Activated T-cell treated with anti-CD3 and anti-CD28 coated beads for 48 hours (primary cell): ENCODE results near the gene R3HDML.
"Not testable (repeated sequence)": the region's sequence is repeated elsewhere in the genome, so short reads cannot be mapped to it uniquely, and the experiment has no call there.

Source experiments
- DNase-seq: peaks from one replicate; pipeline ENCODE4 v3.0.0-alpha.2; 2020; ENCODE audit warnings: low read depth

Gene R3HDML

DNA sequence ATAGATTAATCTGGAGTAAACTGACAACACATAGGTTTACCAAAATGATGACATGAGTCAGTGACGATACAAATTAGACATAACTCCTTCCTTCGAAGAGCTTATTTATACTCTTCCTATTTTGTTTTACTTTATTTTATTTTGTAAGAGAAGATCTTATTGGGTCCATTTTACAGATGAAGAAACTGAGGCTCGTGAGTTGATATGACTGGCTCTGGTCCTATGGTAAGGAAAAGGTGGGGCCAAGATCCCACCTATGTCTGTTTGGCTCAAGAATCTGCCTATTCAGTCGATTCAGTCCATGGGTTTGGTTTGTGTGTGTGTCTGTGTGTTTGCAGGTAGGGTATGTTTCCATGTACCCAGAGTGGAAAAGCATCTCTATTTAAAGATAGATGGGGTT lies 8.4 kb upstream of the R3HDML start:
- no peak for DNase-seq

DNA sequence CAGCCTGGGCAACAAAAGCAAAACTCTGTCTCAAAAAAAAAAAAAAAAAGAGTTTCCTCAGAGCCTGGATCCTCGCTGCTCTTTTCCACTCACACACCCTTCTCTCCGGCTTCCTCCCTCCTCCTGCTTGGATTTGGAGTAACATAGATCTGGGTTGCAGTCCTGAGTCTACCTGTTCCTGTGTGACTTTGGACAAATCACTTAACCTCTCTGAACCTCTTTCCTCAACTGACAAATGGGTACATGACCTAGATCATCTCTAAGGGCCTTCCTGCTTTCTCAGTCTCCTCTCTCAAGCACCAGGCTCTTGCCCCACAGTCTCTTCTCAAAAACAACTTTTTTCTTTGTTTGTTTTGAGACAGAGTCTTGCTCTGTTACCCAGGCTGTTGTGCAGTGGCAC lies 5.6 kb upstream of the R3HDML start:
- no peak for DNase-seq

DNA sequence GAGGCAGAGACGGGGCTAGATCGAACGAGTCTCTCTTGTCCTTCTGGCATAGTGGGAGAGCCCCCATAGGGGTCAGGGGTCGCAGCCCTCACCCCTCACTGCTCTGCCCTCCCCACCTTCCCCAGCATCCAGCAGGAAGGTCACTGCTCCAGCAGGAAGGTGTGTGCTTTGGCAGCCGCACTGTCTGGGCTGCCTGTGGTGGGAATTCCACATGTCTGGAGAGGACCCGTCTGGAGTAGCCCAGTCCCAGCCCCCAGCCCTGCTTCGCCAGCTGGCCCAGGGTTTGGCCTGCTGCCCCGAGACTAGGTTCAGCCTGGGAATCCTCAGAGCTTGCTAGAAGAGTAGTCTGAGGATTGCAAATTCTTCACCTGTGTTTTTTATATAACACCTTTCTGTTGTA lies 2.5 kb upstream of the R3HDML start:
- no peak for DNase-seq

DNA sequence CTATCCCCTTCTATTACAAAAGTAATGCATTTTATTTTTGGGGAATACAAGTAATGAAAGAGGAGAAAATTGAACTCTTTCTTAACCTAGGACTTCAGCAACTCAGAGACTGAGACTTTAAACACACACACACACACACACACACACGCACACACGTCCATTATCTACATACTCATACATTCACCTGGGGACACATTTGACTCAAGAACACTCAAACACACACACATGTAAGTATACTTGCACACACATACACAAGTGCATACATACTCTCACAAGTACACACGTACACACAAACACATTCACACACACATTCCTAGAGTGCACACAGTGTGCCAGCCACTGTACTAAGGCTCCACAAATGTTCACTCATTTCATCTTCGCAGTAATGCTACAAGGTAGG lies 2.1 kb upstream of the R3HDML start:
- DNase-seq: no peak

DNA sequence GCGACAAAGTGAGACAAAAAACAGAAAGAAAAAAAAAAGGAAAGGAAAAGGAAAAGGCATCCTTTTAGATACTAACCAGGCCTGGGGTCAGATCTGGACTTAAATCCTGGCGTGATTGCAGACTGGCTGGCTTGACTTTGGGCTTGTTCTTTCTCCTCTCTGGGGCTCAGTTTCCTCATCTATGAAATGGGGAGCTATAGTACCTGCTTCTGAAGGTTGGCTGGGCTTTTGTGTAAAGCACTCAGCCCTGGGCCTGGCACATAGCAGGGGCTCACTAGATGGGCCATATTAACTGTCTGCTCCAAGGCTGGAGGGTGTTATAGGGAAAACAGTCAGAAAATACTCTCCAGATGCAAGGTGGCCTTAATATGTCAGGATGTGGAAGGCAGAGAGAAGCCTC lies 1.2 kb upstream of the R3HDML start:
- DNase-seq: no peak

DNA sequence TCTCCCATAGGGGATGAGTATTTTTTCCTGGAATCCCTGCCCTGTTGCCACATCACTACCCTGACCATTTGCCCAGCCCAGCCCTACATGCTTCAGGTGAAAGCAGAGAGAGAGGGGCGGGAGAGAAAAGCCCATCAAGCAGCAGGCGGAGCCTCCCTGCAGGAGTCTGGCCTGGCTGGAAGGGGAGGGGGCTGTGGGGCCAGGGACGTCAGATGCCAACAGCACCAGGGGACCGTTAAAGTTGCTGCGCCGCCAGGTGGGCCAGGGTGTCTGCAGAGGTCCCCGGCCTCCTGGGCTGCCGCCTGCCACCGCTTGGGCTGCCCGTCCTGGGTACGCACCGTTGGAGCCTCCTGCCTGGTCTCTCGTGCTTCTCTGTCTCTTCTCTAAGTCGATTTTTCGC lies 757 bp upstream of the R3HDML start:
- no peak for DNase-seq

DNA sequence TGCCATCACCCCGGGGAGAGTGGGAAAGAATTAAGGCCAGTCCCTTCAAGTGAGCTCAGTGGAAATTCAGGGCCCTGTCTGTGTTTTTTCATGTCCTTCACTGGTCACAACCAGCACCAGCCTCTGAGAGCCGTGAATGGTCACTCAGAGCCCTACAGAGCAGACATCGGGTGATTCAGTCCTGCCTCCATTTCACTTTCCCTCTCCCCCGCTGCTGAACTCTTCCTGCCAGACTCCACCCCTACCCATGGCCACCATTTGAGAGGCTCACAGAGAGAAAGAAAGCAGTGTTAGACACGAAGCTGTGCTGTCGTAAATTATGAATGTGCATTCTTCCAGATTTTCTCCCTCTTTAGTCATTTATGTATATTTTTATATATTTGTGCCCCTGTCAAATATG lies 5.4 kb downstream of the R3HDML start:
- DNase-seq: no peak

DNA sequence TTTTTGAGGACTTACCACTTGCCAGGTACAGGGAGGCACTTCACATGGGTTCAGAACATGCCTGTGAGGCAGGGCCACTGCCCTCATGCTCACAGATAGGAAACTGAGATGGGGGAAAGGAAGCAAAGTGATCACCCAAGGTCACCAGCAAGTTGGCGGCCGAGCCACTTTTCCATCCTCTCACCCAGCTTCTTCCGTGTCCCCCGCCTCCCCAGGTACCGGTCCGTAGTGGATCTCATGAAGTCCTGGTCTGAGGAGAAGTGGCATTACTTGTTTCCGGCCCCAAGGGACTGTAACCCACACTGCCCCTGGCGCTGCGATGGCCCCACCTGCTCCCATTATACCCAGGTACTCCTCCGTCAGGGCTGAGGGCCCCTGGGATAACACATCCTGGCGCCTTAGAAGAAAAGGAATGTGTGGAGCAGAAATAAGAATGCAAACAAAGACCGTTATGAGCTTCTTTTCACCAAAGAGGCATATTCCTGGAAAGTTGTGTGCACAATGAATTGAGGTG lies 6.4 kb downstream of the R3HDML start:
- DNase-seq: no peak

DNA sequence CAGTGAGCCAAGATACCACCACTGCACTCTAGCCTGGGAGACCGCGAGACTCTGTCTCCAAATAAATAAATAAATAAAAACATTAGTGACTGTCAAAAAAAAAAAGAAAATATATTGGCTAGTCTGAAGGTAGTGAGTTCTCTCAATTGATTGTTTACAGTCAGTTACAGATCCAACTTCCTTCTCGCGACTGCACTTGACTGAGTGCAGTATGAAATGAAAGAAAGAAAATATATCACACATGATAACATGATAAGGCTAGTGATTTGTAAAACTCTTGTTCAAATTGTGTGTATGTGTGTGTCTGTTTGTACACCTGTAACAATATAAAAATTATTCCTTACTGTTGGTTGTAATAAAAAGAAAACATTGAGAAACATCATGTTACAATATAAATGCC lies 7.9 kb downstream of the R3HDML start:
- no peak for DNase-seq

DNA sequence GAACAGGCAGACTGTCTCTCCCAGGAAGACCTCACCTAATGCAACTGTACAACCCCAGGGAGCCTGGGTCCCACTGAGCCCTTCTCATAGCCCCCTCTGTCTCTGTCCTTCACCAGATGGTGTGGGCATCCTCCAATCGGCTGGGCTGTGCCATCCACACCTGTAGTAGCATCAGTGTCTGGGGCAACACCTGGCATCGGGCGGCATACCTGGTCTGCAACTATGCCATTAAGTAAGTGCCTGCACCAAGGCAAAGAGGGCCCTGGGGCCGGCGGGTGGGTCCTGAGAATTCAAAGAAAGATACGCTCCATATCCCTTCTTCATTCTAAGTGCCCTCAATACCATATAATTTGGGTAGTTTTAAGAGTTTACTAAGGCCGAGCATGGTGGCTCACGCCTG lies 8.3 kb downstream of the R3HDML start:
- DNase-seq: no peak

DNA sequence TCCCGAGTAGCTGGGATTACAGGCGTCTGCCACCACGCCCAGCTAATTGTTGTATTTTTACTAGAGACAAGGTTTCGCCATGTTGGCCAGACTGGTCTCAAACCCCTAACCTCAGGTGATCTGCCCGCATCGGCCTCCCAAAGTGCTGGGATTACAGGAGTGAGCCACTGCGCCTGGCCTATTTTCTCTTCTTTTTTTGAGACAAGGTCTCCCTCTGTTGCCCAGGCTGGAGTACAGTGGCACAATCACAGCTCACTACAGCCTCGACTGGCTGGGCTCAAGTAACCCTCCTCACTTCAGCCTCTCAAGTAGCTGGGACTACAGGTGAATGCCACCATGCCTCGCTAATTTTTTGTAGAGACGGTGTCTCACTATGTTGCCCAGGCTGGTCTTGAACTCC lies 9.1 kb downstream of the R3HDML start:
- not testable (repeated sequence) for DNase-seq

DNA sequence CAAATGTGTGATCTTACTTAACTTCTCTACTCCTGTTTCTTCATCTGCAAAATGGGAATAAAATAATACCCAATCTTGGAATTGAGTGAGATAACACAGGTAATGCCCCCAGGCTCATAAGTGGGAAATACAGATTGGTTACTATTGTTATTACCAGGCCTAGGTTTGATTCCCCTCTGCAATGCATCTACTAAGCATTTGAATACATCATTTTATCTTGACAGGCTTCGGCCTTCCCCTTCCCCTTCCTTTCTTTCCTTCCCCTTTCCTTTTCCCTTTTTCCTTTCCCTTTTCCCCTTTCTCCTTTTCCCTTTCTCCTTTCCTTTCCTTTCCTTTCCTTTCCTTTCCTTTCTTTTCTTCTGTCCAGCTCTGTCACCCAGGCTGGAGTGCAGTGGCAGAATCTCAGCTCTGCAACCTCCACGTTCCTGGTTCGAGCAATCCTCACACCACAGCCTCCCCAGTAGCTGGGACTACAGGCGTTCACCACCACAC lies 11.4 kb downstream of the R3HDML start:
- no peak for DNase-seq

DNA sequence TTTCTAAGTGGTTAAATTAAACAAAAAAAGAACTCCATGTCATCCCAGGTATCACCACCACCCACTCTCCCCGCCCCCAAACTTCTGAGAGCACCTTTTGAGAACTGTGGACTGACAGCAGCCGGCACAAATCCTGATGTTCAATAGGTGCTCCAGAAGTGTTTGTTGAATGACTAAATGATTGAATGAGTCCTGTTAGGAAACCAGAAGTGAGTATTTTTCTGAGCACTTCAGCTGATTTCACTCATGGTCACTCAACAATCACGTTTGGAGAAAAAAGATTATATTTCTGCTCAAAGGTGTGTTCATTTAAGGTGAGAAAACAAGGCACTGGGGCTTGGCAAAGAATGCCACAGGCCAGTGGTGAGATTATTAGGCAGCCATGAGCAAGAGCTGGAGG lies 12.5 kb downstream of the R3HDML start:
- DNase-seq: no peak

DNA sequence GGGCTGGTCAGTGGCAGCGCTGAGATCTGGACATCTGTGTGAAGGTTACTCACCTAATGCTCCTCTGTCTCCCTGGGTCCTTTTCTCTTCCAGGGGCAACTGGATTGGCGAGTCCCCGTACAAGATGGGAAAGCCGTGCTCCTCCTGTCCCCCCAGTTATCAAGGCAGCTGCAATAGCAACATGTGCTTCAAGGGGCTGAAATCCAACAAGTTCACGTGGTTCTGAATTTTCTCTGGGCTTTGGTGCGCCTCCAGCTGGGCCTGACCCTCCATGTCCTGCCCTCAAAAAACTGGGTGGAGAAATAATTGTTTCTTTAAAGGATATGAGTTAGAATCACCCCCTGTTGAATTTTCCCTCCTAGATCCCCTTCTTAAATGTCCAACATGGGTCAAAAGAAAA lies 13.7 kb downstream of the R3HDML start:
- DNase-seq: no peak

DNA sequence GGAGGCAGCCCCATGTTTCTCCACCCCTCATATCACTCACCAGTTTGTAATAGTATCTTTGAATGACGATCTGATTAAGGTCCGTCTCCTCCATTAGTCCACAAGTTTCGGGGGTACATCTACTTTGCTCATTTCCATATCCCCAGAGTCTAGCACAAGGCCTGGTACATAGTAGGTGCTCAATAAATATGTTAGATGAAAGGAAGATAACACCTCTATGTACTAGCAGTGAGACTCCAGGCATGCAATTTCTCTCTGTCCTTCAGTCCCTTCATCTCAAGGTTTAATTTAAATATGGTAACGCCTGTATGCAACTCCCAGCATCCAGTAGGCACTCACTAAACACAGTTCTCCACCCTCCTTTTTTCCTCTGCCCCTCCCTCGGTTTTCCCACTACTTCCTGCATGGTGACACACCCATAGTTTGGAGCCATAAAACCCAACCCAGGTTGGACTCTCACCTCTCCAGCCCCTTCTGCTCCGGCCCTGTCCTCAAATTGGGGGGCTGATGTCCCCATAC lies 18.2 kb downstream of the R3HDML start:
- DNase-seq: no peak

DNA sequence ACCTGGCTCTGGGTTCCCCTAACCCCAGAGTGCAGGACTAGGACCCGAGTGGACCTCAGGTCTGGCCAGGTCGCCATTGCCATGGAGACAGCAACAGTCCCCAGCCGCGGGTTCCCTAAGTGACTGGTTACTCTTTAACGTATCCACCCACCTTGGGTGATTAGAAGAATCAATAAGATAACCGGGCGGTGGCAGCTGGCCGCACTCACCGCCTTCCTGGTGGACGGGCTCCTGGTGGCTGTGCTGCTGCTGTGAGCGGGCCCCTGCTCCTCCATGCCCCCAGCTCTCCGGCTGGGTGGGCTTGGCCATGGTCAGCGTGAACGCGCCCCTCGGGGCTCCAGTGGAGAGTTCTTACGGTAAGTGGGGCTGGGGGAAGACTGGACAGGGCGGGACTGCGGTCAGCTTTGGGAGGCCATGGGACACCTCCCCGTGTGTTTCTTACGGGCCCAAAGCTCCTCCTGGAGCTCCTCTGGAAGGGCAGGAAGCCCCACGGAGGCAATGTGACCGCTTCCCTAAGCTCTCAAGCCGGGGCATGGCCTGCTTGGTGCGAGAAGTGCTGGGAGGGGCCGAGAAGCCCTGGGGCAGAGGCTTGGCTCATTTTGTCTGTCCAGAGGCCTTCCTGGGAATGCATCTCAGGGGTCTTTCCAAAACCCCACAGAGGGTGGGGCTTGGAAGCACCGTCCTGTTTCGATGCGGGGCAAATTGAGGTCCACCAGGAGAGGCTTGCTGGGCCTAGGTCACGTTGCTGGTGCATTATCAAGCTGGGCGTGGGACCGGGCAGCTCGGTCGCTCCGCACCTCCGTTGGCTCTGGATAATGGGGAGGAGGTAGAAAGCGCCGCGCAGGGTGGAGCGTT lies 18.9 kb downstream of the R3HDML start, which contains the start of gene HNF4A:
Gene HNF4A (plus strand): TSS at position 202 of the 855 bp plus-strand sequence. CDS start 106 bp downstream, at position 308.
- DNase-seq: no peak

DNA sequence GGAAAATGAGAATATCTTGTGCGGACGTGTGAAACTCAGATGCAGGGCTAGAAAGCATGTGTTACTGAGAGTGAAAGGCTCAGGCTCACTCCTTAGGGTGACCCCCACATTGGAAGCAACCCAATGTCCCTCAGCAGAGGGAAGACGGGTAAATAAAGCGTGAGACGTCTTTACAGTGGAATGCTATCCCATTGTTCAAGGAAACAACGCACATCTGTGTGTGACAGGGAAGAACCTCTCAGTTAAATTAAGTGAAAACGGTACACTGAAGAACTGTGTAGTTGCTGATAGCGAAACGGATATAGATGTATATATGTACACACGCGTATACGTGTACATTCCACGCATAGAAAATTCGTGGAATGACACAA lies 19.5 kb downstream of the R3HDML start:
- no peak for DNase-seq

DNA sequence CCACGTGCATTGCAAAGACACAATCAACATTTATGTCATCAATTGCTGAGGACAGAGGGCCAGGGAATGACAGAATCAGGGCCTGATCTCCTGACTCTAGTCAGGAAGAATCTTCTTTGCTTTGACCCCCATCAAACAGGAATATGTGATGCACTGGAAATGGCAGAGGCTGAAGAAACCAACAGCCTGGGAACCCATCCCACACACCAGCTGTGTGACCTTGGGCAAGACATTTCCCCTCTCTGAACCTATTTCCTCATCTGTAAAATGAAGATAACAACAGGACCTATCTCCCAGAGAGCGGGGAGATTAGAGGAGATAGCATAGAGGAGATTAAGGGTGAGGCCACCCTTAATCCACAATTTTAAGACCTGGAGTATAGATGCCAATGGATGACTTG lies 20.2 kb downstream of the R3HDML start:
- no peak for DNase-seq

DNA sequence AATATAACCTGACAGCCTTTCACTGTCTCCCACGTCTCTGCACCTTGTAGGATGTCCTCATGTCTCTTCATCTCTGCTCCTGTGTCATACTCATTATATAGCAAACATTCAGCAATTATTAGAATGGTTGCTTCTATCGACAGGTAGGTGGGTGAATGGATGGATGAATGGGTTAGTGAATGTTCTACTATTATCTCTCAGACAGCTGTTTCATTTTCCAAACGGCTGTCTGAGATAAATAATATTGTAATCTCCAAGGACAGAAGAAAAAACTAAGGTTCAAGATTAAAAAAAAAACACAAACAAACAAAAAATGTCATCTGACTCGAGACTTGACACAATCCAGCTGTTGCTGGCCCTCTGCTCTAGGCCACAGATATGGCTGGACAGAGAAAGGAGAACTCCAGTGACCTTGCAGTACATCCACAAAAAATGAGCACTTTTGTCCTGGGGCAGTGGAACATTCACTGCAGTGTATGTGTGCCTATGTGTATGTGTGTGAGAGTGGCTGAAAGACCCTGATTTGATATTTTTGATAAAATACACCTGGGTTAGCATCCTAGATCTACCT lies 20.8 kb downstream of the R3HDML start:
- DNase-seq: no peak

DNA sequence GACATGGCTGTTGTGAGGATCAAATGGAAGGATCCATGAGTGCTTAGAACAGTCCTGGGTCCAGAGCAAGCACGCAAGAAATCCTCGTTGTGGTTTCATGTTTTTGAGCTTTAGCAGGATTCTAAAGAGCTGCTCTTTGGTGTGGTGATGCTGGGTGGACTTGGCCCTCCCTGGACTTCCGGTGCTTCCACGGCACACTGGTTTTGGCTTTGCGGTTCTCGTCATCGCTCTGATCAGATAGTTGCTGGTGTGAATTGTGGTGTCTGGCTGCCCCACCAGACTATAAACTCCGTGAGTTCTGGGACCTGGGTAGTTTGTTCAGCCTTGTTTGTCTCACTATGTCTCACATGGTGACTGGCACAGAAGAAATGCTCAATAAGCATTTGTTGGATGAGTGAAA lies 21.9 kb downstream of the R3HDML start:
- DNase-seq: no peak

DNA sequence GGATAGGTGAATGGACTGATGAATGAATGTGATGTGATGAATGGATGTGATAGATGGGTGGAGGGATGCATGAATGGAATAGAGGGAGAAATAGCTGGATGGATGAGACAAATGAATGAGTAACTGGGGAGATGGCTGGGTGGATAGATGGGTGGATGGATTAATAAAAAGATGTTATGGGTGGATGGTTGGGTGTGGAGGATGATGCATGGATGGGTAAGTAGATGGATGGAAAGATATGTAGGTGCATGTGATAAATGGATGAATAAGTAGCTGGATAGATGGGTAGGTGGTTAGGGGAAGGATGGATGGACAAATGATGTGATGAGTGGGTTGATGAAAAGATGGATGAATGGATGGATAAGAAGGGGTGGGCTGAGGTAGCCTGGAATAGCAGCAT lies 23.4 kb downstream of the R3HDML start:
- no peak for DNase-seq

DNA sequence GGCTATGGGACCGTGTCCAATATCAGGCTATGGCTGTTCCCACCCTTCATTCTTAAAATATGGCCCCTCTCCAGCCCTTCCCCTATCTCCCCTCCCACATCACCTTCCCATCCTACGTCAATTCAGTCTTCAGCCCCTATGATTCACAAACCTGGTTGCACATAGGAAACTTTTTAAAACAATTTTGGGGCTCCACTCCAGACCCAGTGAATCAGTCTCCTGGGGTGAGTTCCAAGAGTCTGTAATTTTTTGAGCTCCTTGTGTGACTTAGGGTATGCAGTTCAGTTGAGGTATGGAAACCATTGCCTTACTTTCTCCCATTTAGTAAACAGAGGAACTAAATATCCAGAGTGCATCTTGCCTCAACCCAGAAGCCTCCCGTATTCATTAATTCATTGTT lies 24.2 kb downstream of the R3HDML start:
- no peak for DNase-seq

DNA sequence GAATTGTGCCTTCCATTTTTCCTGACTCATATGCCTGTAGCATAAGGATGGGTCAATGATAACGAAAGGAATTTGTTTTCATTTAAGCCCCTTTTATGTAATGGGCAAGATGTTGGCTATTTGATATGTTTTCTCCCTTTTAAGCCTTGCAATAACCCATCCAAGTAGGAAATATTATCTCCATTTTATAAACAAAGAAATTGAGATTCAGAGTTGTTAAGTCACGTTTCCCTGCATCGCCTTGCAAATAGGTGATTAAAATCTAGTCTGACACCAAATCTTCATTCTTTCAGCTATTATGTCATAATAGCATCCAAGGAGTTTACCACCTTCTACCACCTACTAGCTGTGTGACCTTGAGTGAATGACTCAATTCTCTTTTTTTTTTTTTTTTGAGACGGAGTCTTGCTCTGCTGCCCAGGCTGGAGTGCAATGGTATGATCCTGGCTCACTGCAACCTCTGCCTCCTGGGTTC lies 25.7 kb downstream of the R3HDML start:
- DNase-seq: no peak
